NB4 (cell line): ENCODE results near the gene TEAD4.
"Not testable (repeated sequence)": the region's sequence is repeated elsewhere in the genome, so short reads cannot be mapped to it uniquely, and the experiment has no call there.

Experiments
- CTCF ChIP-seq: IDR thresholded peaks from one replicate; pipeline ENCODE4 v1.5.1; 2012; ENCODE audit warnings: low read depth, low read length
- MAX ChIP-seq: IDR thresholded peaks from 2 replicates; pipeline ENCODE4 v1.6.1; 2011; ENCODE audit warnings: low read depth, low read length
- MYC ChIP-seq: IDR thresholded peaks from 2 replicates; pipeline ENCODE4 v1.6.1; 2011; ENCODE audit warnings: low read depth, low read length
- POLR2A ChIP-seq: IDR thresholded peaks from 2 replicates; pipeline ENCODE4 v1.6.1; 2011; ENCODE audit warnings: mild to moderate bottlenecking; ENCODE audit not compliant: insufficient read length; ENCODE audit errors: extremely low read depth

- TF ChIP-seq CTCF, POLR2A, MYC, MAX: not testable (repeated sequence)
Measured at GRCh38 chr12:3065846-3066245, 106.6 kb downstream of the TEAD4 start.
